ENCODE measurements around the gene BLMH. TPM values are rescaled to one million over a fixed set of nuclear protein-coding genes. Genes with fewer than 3 reads are reported as not detected.
A peak's percentile ranks its signal among the peaks of the same experiment; 100 is the strongest.

BLMH gene
- total and polyA plus RNA-seq, 4 donors: 10.5 to 50.9 (median 21.6) TPM

DNA sequence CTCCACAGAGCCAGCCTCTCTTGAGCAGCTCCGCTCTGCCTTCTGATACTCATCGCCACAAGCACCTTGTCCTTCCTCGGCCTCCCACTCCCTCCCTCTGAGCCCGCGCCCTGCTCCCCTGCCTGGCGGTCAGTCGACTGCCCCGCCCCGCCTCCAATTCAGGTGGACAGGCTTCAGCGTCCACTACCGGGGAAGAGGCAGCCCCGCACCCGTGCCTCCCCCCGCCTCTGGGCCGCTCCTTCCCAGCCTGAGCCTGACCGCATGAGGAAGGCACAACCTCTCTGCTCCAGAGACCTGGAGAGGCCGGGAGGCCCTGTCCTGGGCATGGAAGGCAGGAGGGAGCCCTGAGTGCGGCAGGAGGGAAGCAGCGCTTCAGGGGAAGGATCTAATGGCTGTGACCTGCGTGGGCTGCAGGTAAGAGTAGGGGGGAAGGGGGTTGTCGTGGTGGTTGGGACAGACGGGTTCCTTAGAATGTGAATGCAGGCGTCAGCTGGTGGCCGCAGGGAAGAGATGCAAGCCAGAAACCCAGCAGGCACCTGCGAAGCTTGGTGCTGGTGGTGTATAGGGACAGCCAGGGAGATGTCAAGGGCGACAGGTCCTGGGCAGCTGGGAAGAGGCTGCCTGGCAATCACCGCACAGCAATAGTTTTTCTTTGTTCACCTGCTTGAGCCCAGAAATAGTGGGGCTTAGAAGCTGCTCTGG, 53.2 kb downstream of the BLMH start:
- peaks cover 0 to 26% (median 8%) of the 10 kb centered on the region in 5 donors for H3K4me1 ChIP-seq (ENCODE audit: control insufficient read depth in 5 of 5, insufficient read depth in 5 of 5, low read length in 5 of 5)
- no peaks in the 10 kb centered on the region for H3K36me3 ChIP-seq (ENCODE audit: control insufficient read depth in 4 of 4, insufficient read depth in 4 of 4, low read length in 4 of 4)
- no peak overlapping the region for H3K9ac ChIP-seq (ENCODE audit: insufficient read depth in 1 of 2, low read length in 2 of 2)
- DNase-seq: peak in 1 of 3 donors; percentile 16
- no peak for ATAC-seq (ENCODE audit: insufficient read depth, low FRiP score)
- TF ChIP-seq, protein P1, sequence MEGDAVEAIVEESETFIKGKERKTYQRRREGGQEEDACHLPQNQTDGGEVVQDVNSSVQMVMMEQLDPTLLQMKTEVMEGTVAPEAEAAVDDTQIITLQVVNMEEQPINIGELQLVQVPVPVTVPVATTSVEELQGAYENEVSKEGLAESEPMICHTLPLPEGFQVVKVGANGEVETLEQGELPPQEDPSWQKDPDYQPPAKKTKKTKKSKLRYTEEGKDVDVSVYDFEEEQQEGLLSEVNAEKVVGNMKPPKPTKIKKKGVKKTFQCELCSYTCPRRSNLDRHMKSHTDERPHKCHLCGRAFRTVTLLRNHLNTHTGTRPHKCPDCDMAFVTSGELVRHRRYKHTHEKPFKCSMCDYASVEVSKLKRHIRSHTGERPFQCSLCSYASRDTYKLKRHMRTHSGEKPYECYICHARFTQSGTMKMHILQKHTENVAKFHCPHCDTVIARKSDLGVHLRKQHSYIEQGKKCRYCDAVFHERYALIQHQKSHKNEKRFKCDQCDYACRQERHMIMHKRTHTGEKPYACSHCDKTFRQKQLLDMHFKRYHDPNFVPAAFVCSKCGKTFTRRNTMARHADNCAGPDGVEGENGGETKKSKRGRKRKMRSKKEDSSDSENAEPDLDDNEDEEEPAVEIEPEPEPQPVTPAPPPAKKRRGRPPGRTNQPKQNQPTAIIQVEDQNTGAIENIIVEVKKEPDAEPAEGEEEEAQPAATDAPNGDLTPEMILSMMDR (IDR thresholded peaks at IDR 0.05; ENCODE audit: control extremely low read depth, extremely low read depth): no peak
- peak overlapping the region in 1 of 2 donors; percentile 78 for H3K27ac ChIP-seq (ENCODE audit: low read depth in 1 of 2, low read length in 1 of 2)
- H3K9me3 ChIP-seq (ENCODE audit: control insufficient read depth in 4 of 4, insufficient read depth in 3 of 4, low read length in 3 of 4): peaks cover 0 to 7% (median 0%) of the 10 kb centered on the region in 4 donors
- WGBS, 2 donors: 26 to 27% methylated on average over 27 of the region's 27 CpGs
- H3K27me3 ChIP-seq (ENCODE audit: control insufficient read depth in 3 of 3, insufficient read depth in 3 of 3, low read length in 2 of 3): peaks cover 0 to 41% (median 37%) of the 10 kb centered on the region in 3 donors
- no peak overlapping the region for H3K4me3 ChIP-seq

DNA sequence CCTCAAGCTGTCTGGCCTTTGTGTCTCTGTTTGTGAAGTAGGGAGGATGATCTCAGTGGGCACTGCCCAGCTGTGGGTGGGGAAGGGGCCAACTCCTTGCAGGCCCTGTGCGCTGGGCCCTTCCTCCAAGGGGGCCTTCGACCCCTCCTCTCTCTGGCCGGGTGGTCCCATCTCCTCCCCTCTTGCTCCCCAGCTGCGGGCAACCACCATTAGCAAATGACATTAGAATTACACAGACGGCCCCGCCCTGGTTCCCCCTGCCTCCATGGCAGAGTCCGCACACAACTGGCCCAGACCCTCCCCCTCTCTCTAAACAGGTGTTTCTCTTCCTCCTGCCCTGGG, 53.8 kb downstream of the BLMH start:
- peak overlapping the region in 1 of 2 donors; percentile 78 for H3K27ac ChIP-seq (ENCODE audit: low read depth in 1 of 2, low read length in 1 of 2)
- TF ChIP-seq, protein P1 (IDR thresholded peaks at IDR 0.05; ENCODE audit: control extremely low read depth, extremely low read depth): no peak
- H3K27me3 ChIP-seq (ENCODE audit: control insufficient read depth in 3 of 3, insufficient read depth in 3 of 3, low read length in 2 of 3): peaks cover 0 to 46% (median 37%) of the 10 kb centered on the region in 3 donors
- no peak for ATAC-seq (ENCODE audit: insufficient read depth, low FRiP score)
- 18 to 24% methylated on average over 7 of the region's 7 CpGs for WGBS, 2 donors
- no peaks in the 10 kb centered on the region for H3K36me3 ChIP-seq (ENCODE audit: control insufficient read depth in 4 of 4, insufficient read depth in 4 of 4, low read length in 4 of 4)
- H3K9ac ChIP-seq (ENCODE audit: insufficient read depth in 1 of 2, low read length in 2 of 2): no peak overlapping the region
- no peak for DNase-seq
- peaks cover 0 to 26% (median 8%) of the 10 kb centered on the region in 5 donors for H3K4me1 ChIP-seq (ENCODE audit: control insufficient read depth in 5 of 5, insufficient read depth in 5 of 5, low read length in 5 of 5)
- no peak overlapping the region for H3K4me3 ChIP-seq
- H3K9me3 ChIP-seq (ENCODE audit: control insufficient read depth in 4 of 4, insufficient read depth in 3 of 4, low read length in 3 of 4): peaks cover 0 to 7% (median 0%) of the 10 kb centered on the region in 4 donors

DNA sequence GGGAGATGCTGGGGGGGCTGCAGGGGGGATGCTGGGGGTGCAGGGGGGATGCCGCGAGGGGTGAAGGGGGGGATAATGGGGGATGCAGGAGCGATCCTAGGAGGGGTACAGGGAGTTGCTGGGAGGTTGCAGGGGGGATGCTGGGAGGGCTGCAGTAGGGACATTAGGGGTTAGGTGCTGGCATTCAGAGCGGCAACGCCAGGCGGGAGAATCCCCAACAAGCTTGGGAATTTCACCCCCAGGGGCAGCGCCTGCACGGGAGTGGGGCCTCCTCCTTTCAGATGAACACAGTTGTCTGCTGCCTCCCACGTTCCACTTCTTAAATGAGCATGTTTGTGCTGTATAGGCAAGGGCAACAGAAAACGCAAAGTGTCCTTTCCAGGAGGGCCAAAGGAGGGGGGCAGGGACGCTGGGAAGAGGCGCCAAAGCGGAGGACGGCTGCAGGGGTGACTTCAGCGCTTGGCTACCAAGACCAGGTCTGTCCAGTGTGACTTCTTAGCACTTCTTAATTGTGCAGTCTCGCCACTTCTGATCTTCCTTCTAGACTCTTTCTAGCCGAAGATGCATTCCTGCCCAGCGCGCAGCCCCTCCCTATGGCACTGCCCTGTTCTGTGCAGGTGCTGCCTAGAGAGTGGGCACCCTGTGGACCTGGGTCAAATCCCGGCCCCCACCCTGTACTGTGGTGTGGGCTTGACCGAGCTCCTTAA, 54.3 kb downstream of the BLMH start:
- no peaks in the 10 kb centered on the region for H3K36me3 ChIP-seq (ENCODE audit: control insufficient read depth in 4 of 4, insufficient read depth in 4 of 4, low read length in 4 of 4)
- DNase-seq (no peak), ATAC-seq (ENCODE audit: insufficient read depth, low FRiP score) (no peak)
- H3K27me3 ChIP-seq (ENCODE audit: control insufficient read depth in 3 of 3, insufficient read depth in 3 of 3, low read length in 2 of 3): peaks cover 0 to 51% (median 37%) of the 10 kb centered on the region in 3 donors
- WGBS, 2 donors: 19 to 21% methylated on average over 21 of the region's 21 CpGs
- peaks cover 0 to 29% (median 8%) of the 10 kb centered on the region in 5 donors for H3K4me1 ChIP-seq (ENCODE audit: control insufficient read depth in 5 of 5, insufficient read depth in 5 of 5, low read length in 5 of 5)
- peaks cover 0 to 7% (median 0%) of the 10 kb centered on the region in 4 donors for H3K9me3 ChIP-seq (ENCODE audit: control insufficient read depth in 4 of 4, insufficient read depth in 3 of 4, low read length in 3 of 4)
- H3K4me3 ChIP-seq: peak overlapping the region; percentile 1
- TF ChIP-seq, protein P1 (IDR thresholded peaks at IDR 0.05; ENCODE audit: control extremely low read depth, extremely low read depth): no peak
- peak overlapping the region in 1 of 2 donors; percentile 78 for H3K27ac ChIP-seq (ENCODE audit: low read depth in 1 of 2, low read length in 1 of 2)
- H3K9ac ChIP-seq (ENCODE audit: insufficient read depth in 1 of 2, low read length in 2 of 2): no peak overlapping the region
